Activated B cell treated with CpG ODN at 0.5 μM for 24 hours (primary cell): ENCODE results near the gene OLIG2. TPM values are rescaled to one million over a fixed set of nuclear protein-coding genes. Genes with fewer than 3 reads are reported as not detected.

Experiments used
- ATAC-seq: fragments of 200-7000 bp; cut with Tn5 transposase; one replicate; pipeline ENCODE4 v1.10.0; 2021; ENCODE audit warnings: low read depth, mild to moderate bottlenecking, moderate library complexity
- CTCF ChIA-PET: fragments of 350-600 bp; sonication (Branson Sonifier 250); formaldehyde crosslinking; loops from one replicate; lab custom pipeline; 2021; ENCODE audit warnings: antibody characterized with exemption; lab: Charles Lee
- POLR2A ChIA-PET: fragments of 350-600 bp; sonication (Branson Sonifier 250); formaldehyde crosslinking; loops from one replicate; lab custom pipeline; 2021; ENCODE audit warnings: antibody characterized with exemption; lab: Charles Lee
- DNase-seq: peaks from one replicate; pipeline ENCODE4 v3.0.0; 2022
- H3K27ac Mint-ChIP-seq: one replicate; pipeline ENCODE4 v1.8.0; 2020; ENCODE audit warnings: mixed read lengths
- H3K27me3 Mint-ChIP-seq: one replicate; pipeline ENCODE4 v1.8.0; 2021; ENCODE audit warnings: mixed read lengths
- H3K36me3 Mint-ChIP-seq: one replicate; pipeline ENCODE4 v1.8.0; 2021; ENCODE audit warnings: low read depth, mixed read lengths
- H3K4me1 Mint-ChIP-seq: one replicate; pipeline ENCODE4 v1.8.0; 2021; ENCODE audit warnings: mixed read lengths
- H3K4me3 Mint-ChIP-seq: one replicate; pipeline ENCODE4 v1.8.0; 2020; ENCODE audit warnings: mild to moderate bottlenecking, mixed read lengths
- H3K9me3 Mint-ChIP-seq: one replicate; pipeline ENCODE4 v1.8.0; 2020; ENCODE audit warnings: mixed read lengths
- CTCF ChIP-seq: fragments of 200-600 bp; IDR thresholded peaks from one replicate; pipeline ENCODE4 v1.8.0; 2022; ENCODE audit warnings: antibody characterized with exemption, mild to moderate bottlenecking
- intact Hi-C: fragments of 100-400 bp; cut with micrococcal nuclease; formaldehyde crosslinking; loops from one replicate; pipeline ENCODE4 v1.15.1; 2024
- total RNA-seq: library from RNA; stranded (reverse); gene quantifications from 2 replicates; pipeline ENCODE4 v1.2.3, GENCODE V29; 2022

Gene OLIG2
- total RNA-seq, 1 donor from 2014 or later: not detected

GRCh38 chr21:33022489-33022827 is 3.3 kb upstream of the OLIG2 start:
- no peak for DNase-seq

GRCh38 chr21:33022828-33023573 is 2.7 kb upstream of the OLIG2 start:
- Mint-ChIP-seq H3K4me1 (peaks cover 29% of the 10 kb centered on the region), H3K27ac (no peak overlapping the region), H3K36me3 (no peaks in the 10 kb centered on the region), H3K4me3 (no peak overlapping the region), H3K9me3 (no peaks in the 10 kb centered on the region), H3K27me3 (peaks cover 64% of the 10 kb centered on the region)
- CTCF ChIA-PET: no interaction called here
- intact Hi-C loops: loop anchor here (5.0 to 10.0 kb wide), 2 partner anchors 49 to 172 kb away; partner anchors contain the start of gene OLIG1
- no peak for TF ChIP-seq CTCF
- POLR2A ChIA-PET: no interaction called here
- no peak for DNase-seq
- ATAC-seq: no peak

More at GRCh38 chr21:33022489-33022827, 3.3 kb upstream of the OLIG2 start:
- CTCF ChIA-PET: no interaction called here
- peaks cover 27% of the 10 kb centered on the region for H3K4me1 Mint-ChIP-seq
- POLR2A ChIA-PET: no interaction called here
- no peak overlapping the region for H3K27ac Mint-ChIP-seq
- ATAC-seq: no peak
- no peaks in the 10 kb centered on the region for H3K36me3 Mint-ChIP-seq
- no peak for TF ChIP-seq CTCF
- no peak overlapping the region for H3K4me3 Mint-ChIP-seq
- H3K27me3 Mint-ChIP-seq: peaks cover 68% of the 10 kb centered on the region
- intact Hi-C loops: loop anchor here (5.0 to 10.0 kb wide), 2 partner anchors 50 to 172 kb away; partner anchors contain the start of gene OLIG1
- no peaks in the 10 kb centered on the region for H3K9me3 Mint-ChIP-seq

- intact Hi-C loops: loop anchor here (5.0 to 10.0 kb wide), 2 partner anchors 49 to 171 kb away; partner anchors contain the start of gene OLIG1
- ATAC-seq (no peak), DNase-seq (no peak)
- POLR2A ChIA-PET: no interaction called here
- peaks cover 33% of the 10 kb centered on the region for H3K4me1 Mint-ChIP-seq
- H3K9me3 Mint-ChIP-seq: no peaks in the 10 kb centered on the region
- peak overlapping the region; percentile 4 for H3K4me3 Mint-ChIP-seq
- no peaks in the 10 kb centered on the region for H3K36me3 Mint-ChIP-seq
- no peak overlapping the region for H3K27ac Mint-ChIP-seq
- CTCF ChIA-PET: no interaction called here
- no peak for TF ChIP-seq CTCF
- H3K27me3 Mint-ChIP-seq: peaks cover 62% of the 10 kb centered on the region
These were observed 2.0 kb upstream of the OLIG2 start for GRCh38 chr21:33023574-33024200.

DNA sequence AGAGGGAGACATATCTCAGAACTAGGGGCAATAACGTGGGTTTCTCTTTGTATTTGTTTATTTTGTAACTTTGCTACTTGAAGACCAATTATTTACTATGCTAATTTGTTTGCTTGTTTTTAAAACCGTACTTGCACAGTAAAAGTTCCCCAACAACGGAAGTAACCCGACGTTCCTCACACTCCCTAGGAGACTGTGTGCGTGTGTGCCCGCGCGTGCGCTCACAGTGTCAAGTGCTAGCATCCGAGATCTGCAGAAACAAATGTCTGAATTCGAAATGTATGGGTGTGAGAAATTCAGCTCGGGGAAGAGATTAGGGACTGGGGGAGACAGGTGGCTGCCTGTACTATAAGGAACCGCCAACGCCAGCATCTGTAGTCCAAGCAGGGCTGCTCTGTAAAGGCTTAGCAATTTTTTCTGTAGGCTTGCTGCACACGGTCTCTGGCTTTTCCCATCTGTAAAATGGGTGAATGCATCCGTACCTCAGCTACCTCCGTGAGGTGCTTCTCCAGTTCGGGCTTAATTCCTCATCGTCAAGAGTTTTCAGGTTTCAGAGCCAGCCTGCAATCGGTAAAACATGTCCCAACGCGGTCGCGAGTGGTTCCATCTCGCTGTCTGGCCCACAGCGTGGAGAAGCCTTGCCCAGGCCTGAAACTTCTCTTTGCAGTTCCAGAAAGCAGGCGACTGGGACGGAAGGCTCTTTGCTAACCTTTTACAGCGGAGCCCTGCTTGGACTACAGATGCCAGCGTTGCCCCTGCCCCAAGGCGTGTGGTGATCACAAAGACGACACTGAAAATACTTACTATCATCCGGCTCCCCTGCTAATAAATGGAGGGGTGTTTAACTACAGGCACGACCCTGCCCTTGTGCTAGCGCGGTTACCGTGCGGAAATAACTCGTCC is 1.3 kb upstream of the OLIG2 start:
- Mint-ChIP-seq H3K4me3 (peak overlapping the region; percentile 4), H3K4me1 (peaks cover 35% of the 10 kb centered on the region), H3K27ac (no peak overlapping the region), H3K9me3 (no peaks in the 10 kb centered on the region), H3K36me3 (no peaks in the 10 kb centered on the region), H3K27me3 (peaks cover 60% of the 10 kb centered on the region)
- no peak for TF ChIP-seq CTCF
- ATAC-seq (no peak), DNase-seq (no peak)
- POLR2A ChIA-PET: no interaction called here
- intact Hi-C loops: loop anchor here (5.0 to 10.0 kb wide), 2 partner anchors 48 to 170 kb away; partner anchors contain the start of gene OLIG1
- CTCF ChIA-PET: no interaction called here
